Neural progenitor cell (in vitro differentiated cells): ENCODE data around the gene ZNF319. TPM values are rescaled to one million over a fixed set of nuclear protein-coding genes. Genes with fewer than 3 reads are reported as not detected.

Experiments used
- DNase-seq: peaks from one replicate; pipeline ENCODE4 v3.0.0-alpha.2; 2016; ENCODE audit warnings: low spot score
- H2AFZ ChIP-seq: fragments of 200-600 bp; sonication (generic); replicated peaks from 2 replicates; pipeline ENCODE4 v1.6.1; 2016; ENCODE audit warnings: antibody characterized with exemption
- H3F3A ChIP-seq: fragments of 200-600 bp; sonication (generic); 2 replicates; pipeline ENCODE4 v1.6.1; 2016; ENCODE audit warnings: antibody characterized with exemption, low read depth
- H3K27ac ChIP-seq: fragments of 200-600 bp; sonication (generic); 2 replicates; pipeline ENCODE4 v1.5.1; 2016; ENCODE audit warnings: mild to moderate bottlenecking
- H3K27me3 ChIP-seq: fragments of 200-600 bp; sonication (generic); 2 replicates; pipeline ENCODE4 v1.6.1; 2016; ENCODE audit warnings: mild to moderate bottlenecking, moderate library complexity
- H3K36me3 ChIP-seq: fragments of 200-600 bp; sonication (generic); 2 replicates; pipeline ENCODE4 v1.5.1; 2016
- H3K4me1 ChIP-seq: fragments of 200-600 bp; sonication (generic); 2 replicates; pipeline ENCODE4 v1.6.1; 2016; ENCODE audit warnings: mixed run types
- H3K4me2 ChIP-seq: fragments of 200-600 bp; sonication (generic); 2 replicates; pipeline ENCODE4 v1.6.1; 2016
- H3K4me3 ChIP-seq: fragments of 200-600 bp; sonication (generic); 2 replicates; pipeline ENCODE4 v1.5.1; 2016
- H3K79me2 ChIP-seq: fragments of 200-600 bp; sonication (generic); 2 replicates; pipeline ENCODE4 v1.6.1; 2016; ENCODE audit warnings: low read depth
- H3K9ac ChIP-seq: fragments of 200-600 bp; sonication (generic); 2 replicates; pipeline ENCODE4 v1.6.1; 2016
- H3K9me3 ChIP-seq: fragments of 200-600 bp; sonication (generic); 2 replicates; pipeline ENCODE4 v1.5.1; 2016; ENCODE audit warnings: low read depth
- H4K20me1 ChIP-seq: fragments of 200-600 bp; sonication (generic); 2 replicates; pipeline ENCODE4 v1.6.1; 2016; ENCODE audit warnings: low read depth
- H3K27ac Mint-ChIP-seq: 3 replicates; pipeline ENCODE4 v1.8.0; 2021; ENCODE audit warnings: mixed read lengths
- H3K27me3 Mint-ChIP-seq: 2 replicates; pipeline ENCODE4 v1.8.0; 2022; ENCODE audit warnings: low read depth, mild to moderate bottlenecking, inconsistent platforms, moderate library complexity, mixed read lengths; ENCODE audit not compliant: insufficient read depth
- H3K36me3 Mint-ChIP-seq: 3 replicates; pipeline ENCODE4 v1.8.0; 2021; ENCODE audit warnings: mixed read lengths
- H3K4me1 Mint-ChIP-seq: 3 replicates; pipeline ENCODE4 v1.8.0; 2021; ENCODE audit warnings: mixed read lengths
- H3K4me3 Mint-ChIP-seq: 3 replicates; pipeline ENCODE4 v1.8.0; 2021; ENCODE audit warnings: mild to moderate bottlenecking, moderate library complexity, mixed read lengths
- H3K9me3 Mint-ChIP-seq: 3 replicates; pipeline ENCODE4 v1.8.0; 2020; ENCODE audit warnings: mixed read lengths
- CTCF ChIP-seq: fragments of 200-600 bp; sonication (generic); IDR thresholded peaks from 2 replicates; pipeline ENCODE4 v1.5.1; 2017; ENCODE audit warnings: antibody characterized with exemption, mild to moderate bottlenecking
- EZH2 ChIP-seq: fragments of 200-600 bp; sonication (generic); IDR thresholded peaks from 2 replicates; pipeline ENCODE4 v1.6.1; 2017; ENCODE audit warnings: antibody characterized with exemption, mild to moderate bottlenecking, moderate library complexity
- EZH2phosphoT487 ChIP-seq: fragments of 200-600 bp; sonication (generic); IDR thresholded peaks from 2 replicates; pipeline ENCODE4 v1.6.1; 2017; ENCODE audit warnings: antibody characterized with exemption
- total RNA-seq: library from RNA; depleted of rRNA; stranded (reverse); fragments of >200 nt; gene quantifications from 2 replicates; pipeline ENCODE4 v1.2.3, GENCODE V29; 2015; ENCODE audit warnings: low replicate concordance

ZNF319 gene
- total RNA-seq, 1 donor from 2014 or later = 1.4 TPM

GRCh38 chr16:57955572-57956188, 44.8 kb downstream of the ZNF319 start:
- no peaks in the 10 kb centered on the region for H3K27me3 ChIP-seq
- no peak overlapping the region for H3K4me3 Mint-ChIP-seq
- H3F3A ChIP-seq = no peaks in the 10 kb centered on the region
- no peaks in the 10 kb centered on the region for H3K36me3 Mint-ChIP-seq
- peaks cover 3% of the 10 kb centered on the region for H3K4me1 Mint-ChIP-seq
- H4K20me1 ChIP-seq = no peaks in the 10 kb centered on the region
- no peak overlapping the region for H2AFZ ChIP-seq
- H3K9me3 Mint-ChIP-seq = no peaks in the 10 kb centered on the region
- no peak overlapping the region for H3K27ac Mint-ChIP-seq
- no peak overlapping the region for H3K4me3 ChIP-seq
- peaks cover 11% of the 10 kb centered on the region for H3K27me3 Mint-ChIP-seq
- DNase-seq = no peak
- H3K27ac ChIP-seq = no peak overlapping the region
- no peak overlapping the region for H3K9ac ChIP-seq
- no peak overlapping the region for H3K4me2 ChIP-seq
- H3K9me3 ChIP-seq = no peaks in the 10 kb centered on the region
- H3K79me2 ChIP-seq = no peaks in the 10 kb centered on the region
- no peaks in the 10 kb centered on the region for H3K4me1 ChIP-seq
- TF ChIP-seq EZH2phosphoT487 = no peak
- TF ChIP-seq EZH2 = no peak
- TF ChIP-seq CTCF = no peak
- H3K36me3 ChIP-seq = no peaks in the 10 kb centered on the region

- H3K4me2 ChIP-seq = no peak overlapping the region
- no peaks in the 10 kb centered on the region for H3K36me3 Mint-ChIP-seq
- H3K27me3 Mint-ChIP-seq = peaks cover 10% of the 10 kb centered on the region
- no peak overlapping the region for H2AFZ ChIP-seq
- H3K27ac ChIP-seq = no peak overlapping the region
- H3F3A ChIP-seq = no peaks in the 10 kb centered on the region
- H3K4me1 Mint-ChIP-seq = peaks cover 2% of the 10 kb centered on the region
- H3K36me3 ChIP-seq = no peaks in the 10 kb centered on the region
- TF ChIP-seq CTCF (no peak), EZH2phosphoT487 (no peak), EZH2 (no peak)
- no peaks in the 10 kb centered on the region for H4K20me1 ChIP-seq
- H3K9ac ChIP-seq = no peak overlapping the region
- H3K4me1 ChIP-seq = no peaks in the 10 kb centered on the region
- no peaks in the 10 kb centered on the region for H3K27me3 ChIP-seq
- no peak for DNase-seq
- H3K4me3 Mint-ChIP-seq = no peak overlapping the region
- H3K9me3 ChIP-seq = no peaks in the 10 kb centered on the region
- H3K27ac Mint-ChIP-seq = no peak overlapping the region
- H3K9me3 Mint-ChIP-seq = no peaks in the 10 kb centered on the region
- no peak overlapping the region for H3K4me3 ChIP-seq
- H3K79me2 ChIP-seq = no peaks in the 10 kb centered on the region
These were observed 46.6 kb downstream of the ZNF319 start for GRCh38 chr16:57953857-57954256.

GRCh38 chr16:57952909-57953308, 47.6 kb downstream of the ZNF319 start:
- H3K4me1 Mint-ChIP-seq = peaks cover 2% of the 10 kb centered on the region
- no peaks in the 10 kb centered on the region for H3F3A ChIP-seq
- no peak for TF ChIP-seq EZH2
- no peak for TF ChIP-seq EZH2phosphoT487
- TF ChIP-seq CTCF = no peak
- H3K4me1 ChIP-seq = no peaks in the 10 kb centered on the region
- H3K27me3 Mint-ChIP-seq = peaks cover 10% of the 10 kb centered on the region
- H3K4me3 ChIP-seq = no peak overlapping the region
- no peaks in the 10 kb centered on the region for H3K36me3 Mint-ChIP-seq
- H3K9me3 Mint-ChIP-seq = no peaks in the 10 kb centered on the region
- H3K79me2 ChIP-seq = no peaks in the 10 kb centered on the region
- no peak overlapping the region for H3K27ac Mint-ChIP-seq
- H2AFZ ChIP-seq = no peak overlapping the region
- H3K27ac ChIP-seq = no peak overlapping the region
- H3K4me3 Mint-ChIP-seq = no peak overlapping the region
- no peaks in the 10 kb centered on the region for H3K27me3 ChIP-seq
- H3K9me3 ChIP-seq = no peaks in the 10 kb centered on the region
- no peaks in the 10 kb centered on the region for H3K36me3 ChIP-seq
- DNase-seq = no peak
- no peaks in the 10 kb centered on the region for H4K20me1 ChIP-seq
- H3K4me2 ChIP-seq = no peak overlapping the region
- no peak overlapping the region for H3K9ac ChIP-seq
